Measurements from ENCODE around the gene SPHK1. TPM values are rescaled to one million over a fixed set of nuclear protein-coding genes. Genes with fewer than 3 reads are reported as not detected.

Gene SPHK1
- total RNA-seq, 1 donor from 2014 or later: 15.4 TPM

- Mint-ChIP-seq H3K36me3 (ENCODE audit: low read depth, unreplicated experiment) (no peaks in the 10 kb centered on the region), H3K27ac (ENCODE audit: unreplicated experiment) (no peak overlapping the region), H3K4me3 (ENCODE audit: unreplicated experiment) (no peak overlapping the region), H3K4me1 (ENCODE audit: unreplicated experiment) (peaks cover 3% of the 10 kb centered on the region), H3K27me3 (ENCODE audit: unreplicated experiment) (peaks cover 4% of the 10 kb centered on the region), H3K9me3 (ENCODE audit: unreplicated experiment) (no peaks in the 10 kb centered on the region)
- TF ChIP-seq CTCF (IDR thresholded peaks at IDR 0.05; ENCODE audit: unreplicated experiment): no peak
- DNase-seq (ENCODE audit: low spot score): no peak
Measured at GRCh38 chr17:76371656-76372628, 12.5 kb upstream of the SPHK1 start.

GRCh38 chr17:76376318-76377133 is 7.9 kb upstream of the SPHK1 start:
- Mint-ChIP-seq H3K9me3 (ENCODE audit: unreplicated experiment) (no peaks in the 10 kb centered on the region), H3K4me3 (ENCODE audit: unreplicated experiment) (no peak overlapping the region), H3K27me3 (ENCODE audit: unreplicated experiment) (peaks cover 3% of the 10 kb centered on the region), H3K36me3 (ENCODE audit: low read depth, unreplicated experiment) (no peaks in the 10 kb centered on the region), H3K4me1 (ENCODE audit: unreplicated experiment) (peaks cover 13% of the 10 kb centered on the region), H3K27ac (ENCODE audit: unreplicated experiment) (no peak overlapping the region)
- TF ChIP-seq CTCF (IDR thresholded peaks at IDR 0.05; ENCODE audit: unreplicated experiment): no peak
- no peak for DNase-seq (ENCODE audit: low spot score)

GRCh38 chr17:76378548-76379274 is 5.7 kb upstream of the SPHK1 start:
- no peaks in the 10 kb centered on the region for H3K36me3 Mint-ChIP-seq (ENCODE audit: low read depth, unreplicated experiment)
- H3K27ac Mint-ChIP-seq (ENCODE audit: unreplicated experiment): no peak overlapping the region
- no peaks in the 10 kb centered on the region for H3K9me3 Mint-ChIP-seq (ENCODE audit: unreplicated experiment)
- peaks cover 8% of the 10 kb centered on the region for H3K27me3 Mint-ChIP-seq (ENCODE audit: unreplicated experiment)
- peaks cover 20% of the 10 kb centered on the region for H3K4me1 Mint-ChIP-seq (ENCODE audit: unreplicated experiment)
- TF ChIP-seq CTCF (IDR thresholded peaks at IDR 0.05; ENCODE audit: unreplicated experiment): no peak
- H3K4me3 Mint-ChIP-seq (ENCODE audit: unreplicated experiment): no peak overlapping the region
- DNase-seq (ENCODE audit: low spot score): no peak

- Mint-ChIP-seq H3K36me3 (ENCODE audit: low read depth, unreplicated experiment) (no peaks in the 10 kb centered on the region), H3K4me3 (ENCODE audit: unreplicated experiment) (no peak overlapping the region), H3K27ac (ENCODE audit: unreplicated experiment) (no peak overlapping the region), H3K4me1 (ENCODE audit: unreplicated experiment) (peaks cover 21% of the 10 kb centered on the region), H3K9me3 (ENCODE audit: unreplicated experiment) (no peaks in the 10 kb centered on the region), H3K27me3 (ENCODE audit: unreplicated experiment) (peaks cover 8% of the 10 kb centered on the region)
- no peak for TF ChIP-seq CTCF (IDR thresholded peaks at IDR 0.05; ENCODE audit: unreplicated experiment)
- no peak for DNase-seq (ENCODE audit: low spot score)
Measured at GRCh38 chr17:76379275-76379641, 5.2 kb upstream of the SPHK1 start.

Measured in endothelial cell (in vitro differentiated cells).